Large intestine (tissue), 3 donors: ENCODE data around the gene IRF2BPL. TPM values are rescaled to one million over a fixed set of nuclear protein-coding genes. Genes with fewer than 3 reads are reported as not detected.

Source experiments
- DNase-seq, 2 donors: peaks; one replicate each; pipeline versions ENCODE4 v3.0.0 to v3.0.0-alpha.2; 2013
- H3K27ac ChIP-seq: one replicate; pipeline ENCODE4 v1.5.1; 2013; ENCODE audit warnings: low read length
- H3K27me3 ChIP-seq: 2 replicates; pipeline ENCODE4 v1.6.1; 2013; ENCODE audit warnings: low read length; ENCODE audit not compliant: control insufficient read depth, insufficient read depth
- H3K36me3 ChIP-seq: 2 replicates; pipeline ENCODE4 v1.6.1; 2013; ENCODE audit warnings: low read length; ENCODE audit not compliant: control insufficient read depth, insufficient read depth
- H3K4me1 ChIP-seq: one replicate; pipeline ENCODE4 v1.6.1; 2013; ENCODE audit warnings: low read length; ENCODE audit not compliant: control insufficient read depth, insufficient read depth
- H3K4me3 ChIP-seq: one replicate; pipeline ENCODE4 v1.5.1; 2013; ENCODE audit warnings: low read length
- H3K9me3 ChIP-seq: one replicate; pipeline ENCODE4 v1.6.1; 2013; ENCODE audit warnings: mild to moderate bottlenecking, low read depth, low read length, moderate library complexity; ENCODE audit not compliant: control insufficient read depth
- WGBS: methylation state at CpG from one replicate; pipeline ENCODE4 v1.1.5; 2013; ENCODE audit warnings: low lambda C conversion rate; ENCODE audit not compliant: insufficient coverage; 5-methylcytosine and 5-hydroxymethylcytosine counted together
- polyA plus RNA-seq: library from polyadenylated mRNA; unstranded; fragments of 120-200 nt; gene quantifications from one replicate; pipeline ENCODE4 v1.2.1, GENCODE V29; 2013

IRF2BPL gene
- polyA plus RNA-seq, 1 donor = 19.4 TPM

GRCh38 chr14:77041881-77042545 is 13.5 kb upstream of the IRF2BPL start:
- no peaks in the 10 kb centered on the region for H3K9me3 ChIP-seq
- H3K4me3 ChIP-seq = no peak overlapping the region
- peaks cover 64% of the 10 kb centered on the region for H3K4me1 ChIP-seq
- H3K36me3 ChIP-seq = no peaks in the 10 kb centered on the region
- DNase-seq = no peak
- H3K27ac ChIP-seq = peak overlapping the region; percentile 89
- 60% methylated on average over 1 of the region's 14 CpGs for WGBS
- no peaks in the 10 kb centered on the region for H3K27me3 ChIP-seq

DNA sequence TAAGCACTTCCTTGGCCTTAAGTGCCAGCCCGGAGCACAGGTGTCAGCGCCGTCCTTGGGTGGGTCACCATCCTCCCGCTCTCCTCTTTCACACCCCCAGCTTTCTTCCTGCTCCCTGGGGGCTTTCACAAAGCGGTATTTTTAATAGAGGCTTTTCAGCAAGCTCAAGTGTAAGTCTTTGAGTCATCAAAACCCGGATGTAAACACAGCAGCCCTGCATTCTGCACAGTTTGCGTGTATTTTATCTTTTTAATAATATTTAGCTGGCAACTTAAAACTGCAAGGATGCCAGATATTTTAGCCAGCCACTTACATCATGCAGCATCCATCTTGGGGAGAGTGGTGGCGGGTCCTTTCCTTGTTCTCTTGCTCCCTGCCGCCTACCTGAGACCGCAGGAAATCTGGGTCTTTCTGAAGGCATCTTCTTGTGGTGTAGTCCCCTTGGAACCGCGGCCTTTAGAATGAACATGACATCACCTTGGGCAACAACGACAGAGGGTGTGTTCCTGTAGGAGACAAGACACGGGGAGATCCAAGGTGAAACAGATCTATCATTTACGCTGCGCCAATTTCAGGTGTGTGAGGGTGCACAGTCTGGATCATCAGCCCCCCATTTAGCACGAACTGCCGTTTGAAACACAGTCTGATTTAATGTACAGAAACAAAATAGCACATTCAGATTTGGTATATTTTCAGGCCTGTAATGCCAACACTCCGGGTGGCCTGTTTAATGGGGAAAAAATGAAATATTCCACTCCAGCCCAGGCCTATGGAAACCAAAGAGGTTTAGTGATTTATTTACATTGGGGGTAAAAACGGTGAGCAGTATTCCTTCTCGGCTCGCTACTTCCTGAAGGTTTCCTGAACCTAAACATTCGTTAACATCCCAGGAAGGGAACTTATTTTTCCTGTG is 12.5 kb upstream of the IRF2BPL start:
- peak in 1 of 2 donors; percentile 69 for DNase-seq
- no peaks in the 10 kb centered on the region for H3K27me3 ChIP-seq
- H3K9me3 ChIP-seq = no peaks in the 10 kb centered on the region
- WGBS = 22% methylated on average over 4 of the region's 23 CpGs
- no peaks in the 10 kb centered on the region for H3K36me3 ChIP-seq
- peaks cover 68% of the 10 kb centered on the region for H3K4me1 ChIP-seq
- peak overlapping the region; percentile 89 for H3K27ac ChIP-seq
- H3K4me3 ChIP-seq = peak overlapping the region; percentile 43

- no CpG with 5 or more reads among the region's 26 CpGs for WGBS
- DNase-seq = peak; percentile 98 to 99
- H3K9me3 ChIP-seq = no peaks in the 10 kb centered on the region
These were observed 11.7 kb upstream of the IRF2BPL start for GRCh38 chr14:77040059-77040740.

GRCh38 chr14:77039285-77040058 is 11.0 kb upstream of the IRF2BPL start:
- Histone ChIP-seq H3K27ac (peak overlapping the region; percentile 89), H3K27me3 (no peaks in the 10 kb centered on the region), H3K4me1 (peaks cover 60% of the 10 kb centered on the region), H3K4me3 (peak overlapping the region; percentile 43), H3K9me3 (no peaks in the 10 kb centered on the region), H3K36me3 (no peaks in the 10 kb centered on the region)
- no CpG with 5 or more reads among the region's 10 CpGs for WGBS
- peak in 1 of 2 donors; percentile 56 for DNase-seq

More at GRCh38 chr14:77040059-77040740, 11.7 kb upstream of the IRF2BPL start:
- peak overlapping the region; percentile 89 for H3K27ac ChIP-seq
- peaks cover 66% of the 10 kb centered on the region for H3K4me1 ChIP-seq
- no peaks in the 10 kb centered on the region for H3K36me3 ChIP-seq
- no peaks in the 10 kb centered on the region for H3K27me3 ChIP-seq
- peak overlapping the region; percentile 43 for H3K4me3 ChIP-seq

DNA sequence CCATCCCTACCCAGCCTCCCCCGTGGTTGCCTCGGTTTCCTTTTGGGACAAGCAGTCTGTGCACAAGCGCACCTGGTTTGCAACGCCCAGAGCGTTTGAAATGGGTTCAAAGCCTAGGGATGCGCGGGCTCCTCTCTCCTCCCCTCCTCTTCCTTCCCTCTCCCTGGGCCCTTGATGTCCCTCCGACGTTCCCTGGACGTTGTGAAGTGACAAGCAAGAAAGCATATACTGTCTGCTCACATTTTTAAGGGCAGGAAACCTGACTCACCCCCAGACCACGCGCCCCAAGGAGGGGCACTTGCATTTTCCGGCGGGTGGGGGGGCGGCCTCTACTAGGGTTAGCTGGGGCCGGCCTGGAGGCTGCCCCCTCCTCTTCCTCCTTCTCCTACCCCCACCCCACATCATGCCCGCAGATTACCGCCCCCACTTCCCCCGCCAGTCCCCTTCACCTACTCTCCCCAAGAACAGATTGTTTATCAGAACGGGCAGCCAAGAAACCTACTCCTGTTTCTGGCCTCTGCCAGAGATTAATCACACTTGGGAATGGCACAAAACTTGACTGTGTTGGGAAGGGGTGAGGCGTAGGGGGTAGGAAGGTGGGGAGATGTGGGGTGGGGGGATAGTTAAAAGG is 9.5 kb upstream of the IRF2BPL start:
- peaks cover 61% of the 10 kb centered on the region for H3K4me1 ChIP-seq
- H3K27ac ChIP-seq = peak overlapping the region; percentile 89
- H3K36me3 ChIP-seq = no peaks in the 10 kb centered on the region
- DNase-seq = no peak
- H3K9me3 ChIP-seq = no peaks in the 10 kb centered on the region
- H3K27me3 ChIP-seq = no peaks in the 10 kb centered on the region
- H3K4me3 ChIP-seq = no peak overlapping the region
- WGBS = no CpG with 5 or more reads among the region's 21 CpGs

DNA sequence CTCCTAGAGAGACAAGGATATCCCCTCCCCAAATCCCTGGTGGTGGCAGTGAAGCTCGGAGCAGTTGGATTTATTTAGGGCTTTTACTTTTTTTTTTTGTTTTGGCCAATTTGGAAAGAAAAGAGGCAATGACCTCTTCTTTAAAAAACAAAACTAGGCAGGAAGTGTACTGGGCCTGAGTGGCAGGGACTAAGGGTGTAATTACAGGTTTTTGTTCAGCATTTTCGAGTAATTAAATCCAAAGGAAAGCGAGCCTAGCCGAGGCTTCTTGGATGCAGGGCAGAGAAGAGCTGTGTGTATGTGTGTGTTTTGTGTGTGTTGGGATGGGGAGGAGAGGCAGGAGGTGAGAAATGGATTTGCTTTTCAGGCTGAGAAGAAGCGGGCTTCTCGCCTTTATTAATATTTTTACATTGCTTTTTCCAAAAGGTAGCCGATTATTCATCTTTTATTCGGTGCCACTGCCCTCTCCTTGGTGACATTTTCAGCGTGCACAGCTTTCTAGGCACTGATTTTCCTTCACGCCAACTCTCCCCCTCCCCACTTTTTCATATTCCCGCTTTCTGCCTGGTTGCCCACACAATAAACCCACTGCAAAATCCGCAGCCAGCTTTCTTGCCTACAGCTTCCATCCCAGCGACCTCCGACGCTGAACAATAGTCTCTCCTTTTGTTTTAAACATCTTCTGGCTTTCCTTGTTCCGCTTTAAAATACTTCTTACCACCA is 8.9 kb upstream of the IRF2BPL start:
- peak overlapping the region; percentile 89 for H3K27ac ChIP-seq
- DNase-seq = no peak
- 95% methylated on average over 4 of the region's 16 CpGs for whole genome bisulfite sequencing
- H3K4me3 ChIP-seq = no peak overlapping the region
- no peaks in the 10 kb centered on the region for H3K36me3 ChIP-seq
- H3K27me3 ChIP-seq = no peaks in the 10 kb centered on the region
- no peaks in the 10 kb centered on the region for H3K9me3 ChIP-seq
- peaks cover 64% of the 10 kb centered on the region for H3K4me1 ChIP-seq

- Histone ChIP-seq H3K4me3 (no peak overlapping the region), H3K36me3 (no peaks in the 10 kb centered on the region), H3K27ac (peak overlapping the region; percentile 39), H3K4me1 (peaks cover 64% of the 10 kb centered on the region), H3K9me3 (no peaks in the 10 kb centered on the region), H3K27me3 (no peaks in the 10 kb centered on the region)
- no CpG with 5 or more reads among the region's 6 CpGs for WGBS
- no peak for DNase-seq
These were observed 8.1 kb upstream of the IRF2BPL start for GRCh38 chr14:77036484-77037214.

- Histone ChIP-seq H3K27ac (no peak overlapping the region), H3K9me3 (no peaks in the 10 kb centered on the region), H3K4me3 (no peak overlapping the region), H3K27me3 (no peaks in the 10 kb centered on the region), H3K36me3 (no peaks in the 10 kb centered on the region), H3K4me1 (peaks cover 57% of the 10 kb centered on the region)
- DNase-seq = no peak
- WGBS = no CpG with 5 or more reads among the region's 4 CpGs
These were observed 6.8 kb upstream of the IRF2BPL start for GRCh38 chr14:77035267-77035666.
